IMR-90 (cell line): ENCODE results near the gene RING1.

Source experiments
- BHLHE40 ChIP-seq: fragments of 150-350 bp; IDR thresholded peaks from 2 replicates; pipeline ENCODE4 v1.6.1; 2016; ENCODE audit warnings: mild to moderate bottlenecking, low read depth, low read length
- CEBPB ChIP-seq: IDR thresholded peaks from 2 replicates; pipeline ENCODE4 v1.6.1; 2012; ENCODE audit warnings: low read depth, low read length, improper control_type of control experiment
- FOS ChIP-seq: fragments of 150-350 bp; IDR thresholded peaks from 2 replicates; pipeline ENCODE4 v1.6.1; 2016; ENCODE audit warnings: low read depth, low read length
- NFE2L2 ChIP-seq: fragments of 150-350 bp; IDR thresholded peaks from 2 replicates; pipeline ENCODE4 v1.6.1; 2016; ENCODE audit warnings: low read depth, mild to moderate bottlenecking, low read length
- POLR2A ChIP-seq: IDR thresholded peaks from 2 replicates; pipeline ENCODE4 v1.6.1; 2012; ENCODE audit warnings: mild to moderate bottlenecking, low read depth, low read length
- TF ChIP-seq, protein P1 (sequence below): conservative IDR thresholded peaks from 2 replicates; pipeline ENCODE4 v1.5.1; 2012; ENCODE audit warnings: mild to moderate bottlenecking, low read depth, low read length, improper control_type of control experiment

DNA sequence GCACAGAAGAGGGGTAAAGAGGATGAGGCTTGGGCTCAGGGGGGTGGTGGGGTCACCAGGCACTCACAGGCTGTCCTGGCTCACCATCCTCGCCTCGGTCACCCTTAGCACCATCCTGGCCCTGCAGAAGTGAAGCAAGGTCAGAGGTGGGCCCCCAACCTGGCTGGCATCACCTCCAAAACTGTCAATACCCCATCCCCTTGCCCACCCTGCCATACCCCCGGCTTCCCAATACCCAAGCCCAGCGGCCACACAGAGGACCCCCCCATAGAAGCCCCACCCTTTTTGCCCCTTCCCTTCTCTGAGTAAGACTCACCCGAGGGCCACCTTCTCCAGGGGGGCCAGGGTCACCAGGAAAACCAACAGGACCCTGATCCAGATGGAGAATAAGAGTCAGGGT lies 39.7 kb upstream of the RING1 start:
- TF ChIP-seq, protein P1, sequence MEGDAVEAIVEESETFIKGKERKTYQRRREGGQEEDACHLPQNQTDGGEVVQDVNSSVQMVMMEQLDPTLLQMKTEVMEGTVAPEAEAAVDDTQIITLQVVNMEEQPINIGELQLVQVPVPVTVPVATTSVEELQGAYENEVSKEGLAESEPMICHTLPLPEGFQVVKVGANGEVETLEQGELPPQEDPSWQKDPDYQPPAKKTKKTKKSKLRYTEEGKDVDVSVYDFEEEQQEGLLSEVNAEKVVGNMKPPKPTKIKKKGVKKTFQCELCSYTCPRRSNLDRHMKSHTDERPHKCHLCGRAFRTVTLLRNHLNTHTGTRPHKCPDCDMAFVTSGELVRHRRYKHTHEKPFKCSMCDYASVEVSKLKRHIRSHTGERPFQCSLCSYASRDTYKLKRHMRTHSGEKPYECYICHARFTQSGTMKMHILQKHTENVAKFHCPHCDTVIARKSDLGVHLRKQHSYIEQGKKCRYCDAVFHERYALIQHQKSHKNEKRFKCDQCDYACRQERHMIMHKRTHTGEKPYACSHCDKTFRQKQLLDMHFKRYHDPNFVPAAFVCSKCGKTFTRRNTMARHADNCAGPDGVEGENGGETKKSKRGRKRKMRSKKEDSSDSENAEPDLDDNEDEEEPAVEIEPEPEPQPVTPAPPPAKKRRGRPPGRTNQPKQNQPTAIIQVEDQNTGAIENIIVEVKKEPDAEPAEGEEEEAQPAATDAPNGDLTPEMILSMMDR, result no peak
- TF ChIP-seq NFE2L2, result no peak
- TF ChIP-seq POLR2A, result no peak
- TF ChIP-seq BHLHE40, result no peak
- TF ChIP-seq FOS, result no peak
- no peak for TF ChIP-seq CEBPB
